Liver (tissue), 3 donors: ENCODE data around the gene KICS2.

ENCODE experiments used
- EGR1 ChIP-seq, 2 donors: IDR thresholded peaks; 2 replicates each; pipeline ENCODE4 v1.6.1; 2016 to 2018; ENCODE audit warnings: antibody characterized with exemption in 2 of 2, low read depth in 2 of 2
- JUND ChIP-seq, 2 donors: IDR thresholded peaks; 2 replicates each; pipeline ENCODE4 v1.6.1; 2016; ENCODE audit warnings: antibody characterized with exemption in 2 of 2
- RAD21 ChIP-seq, 2 donors: IDR thresholded peaks; 2 replicates each; pipeline ENCODE4 v1.6.1; 2016; ENCODE audit warnings: antibody characterized with exemption in 2 of 2, mild to moderate bottlenecking in 2 of 2
- TAF1 ChIP-seq: conservative IDR thresholded peaks from 2 replicates; pipeline ENCODE4 v1.6.1; 2016; ENCODE audit warnings: antibody characterized with exemption, mild to moderate bottlenecking
- YY1 ChIP-seq: IDR thresholded peaks from 2 replicates; pipeline ENCODE4 v1.6.1; 2016; ENCODE audit warnings: antibody characterized with exemption, mild to moderate bottlenecking
- TF ChIP-seq, protein P1 (sequence below): fragments of 150-350 bp; IDR thresholded peaks from 2 replicates; pipeline ENCODE4 v1.5.1; 2017; ENCODE audit warnings: improper control_type of control experiment, low read depth, low read length; ENCODE audit not compliant: missing input control
- TF ChIP-seq, protein P2 (sequence below): IDR thresholded peaks from 2 replicates; pipeline ENCODE4 v1.6.1; 2016; ENCODE audit warnings: antibody characterized with exemption
- TF ChIP-seq, protein P3 (sequence below): IDR thresholded peaks from 2 replicates; pipeline ENCODE4 v1.6.1; 2016; ENCODE audit warnings: antibody characterized with exemption
- TF ChIP-seq, protein P4 (sequence below): IDR thresholded peaks from 2 replicates; pipeline ENCODE4 v1.6.1; 2016; ENCODE audit warnings: antibody characterized with exemption
- donor health status: healthy.
- donor health status: healthy.

DNA sequence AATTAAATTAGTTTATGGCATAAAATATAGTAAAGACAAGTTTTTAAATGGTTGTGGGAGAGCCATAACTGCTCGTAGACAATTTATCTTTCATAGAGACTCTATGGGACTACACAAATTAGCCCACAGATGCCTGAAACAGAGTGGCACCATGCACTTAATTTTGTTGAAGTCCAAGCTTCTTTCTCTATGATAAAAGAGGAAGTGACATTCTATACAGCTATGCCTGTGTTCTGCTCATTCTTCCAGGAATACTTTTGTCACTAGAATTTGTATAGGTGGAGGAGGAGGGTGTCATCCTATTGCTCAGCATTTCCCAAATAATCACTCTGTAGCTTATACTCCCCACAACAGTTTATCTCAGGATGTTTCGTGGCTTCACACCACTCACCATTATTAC lies 43.7 kb upstream of the KICS2 start:
- TF ChIP-seq, protein P1, sequence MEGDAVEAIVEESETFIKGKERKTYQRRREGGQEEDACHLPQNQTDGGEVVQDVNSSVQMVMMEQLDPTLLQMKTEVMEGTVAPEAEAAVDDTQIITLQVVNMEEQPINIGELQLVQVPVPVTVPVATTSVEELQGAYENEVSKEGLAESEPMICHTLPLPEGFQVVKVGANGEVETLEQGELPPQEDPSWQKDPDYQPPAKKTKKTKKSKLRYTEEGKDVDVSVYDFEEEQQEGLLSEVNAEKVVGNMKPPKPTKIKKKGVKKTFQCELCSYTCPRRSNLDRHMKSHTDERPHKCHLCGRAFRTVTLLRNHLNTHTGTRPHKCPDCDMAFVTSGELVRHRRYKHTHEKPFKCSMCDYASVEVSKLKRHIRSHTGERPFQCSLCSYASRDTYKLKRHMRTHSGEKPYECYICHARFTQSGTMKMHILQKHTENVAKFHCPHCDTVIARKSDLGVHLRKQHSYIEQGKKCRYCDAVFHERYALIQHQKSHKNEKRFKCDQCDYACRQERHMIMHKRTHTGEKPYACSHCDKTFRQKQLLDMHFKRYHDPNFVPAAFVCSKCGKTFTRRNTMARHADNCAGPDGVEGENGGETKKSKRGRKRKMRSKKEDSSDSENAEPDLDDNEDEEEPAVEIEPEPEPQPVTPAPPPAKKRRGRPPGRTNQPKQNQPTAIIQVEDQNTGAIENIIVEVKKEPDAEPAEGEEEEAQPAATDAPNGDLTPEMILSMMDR: no peak
- TF ChIP-seq, protein P2, sequence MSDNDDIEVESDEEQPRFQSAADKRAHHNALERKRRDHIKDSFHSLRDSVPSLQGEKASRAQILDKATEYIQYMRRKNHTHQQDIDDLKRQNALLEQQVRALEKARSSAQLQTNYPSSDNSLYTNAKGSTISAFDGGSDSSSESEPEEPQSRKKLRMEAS: no peak
- TF ChIP-seq TAF1 (no peak), JUND (IDR thresholded peaks at IDR 0.05) (no peak), EGR1 (IDR thresholded peaks at IDR 0.05; ENCODE audit: low read depth in 2 of 2) (no peak), RAD21 (IDR thresholded peaks at IDR 0.05) (no peak), YY1 (no peak)
- TF ChIP-seq, protein P3, sequence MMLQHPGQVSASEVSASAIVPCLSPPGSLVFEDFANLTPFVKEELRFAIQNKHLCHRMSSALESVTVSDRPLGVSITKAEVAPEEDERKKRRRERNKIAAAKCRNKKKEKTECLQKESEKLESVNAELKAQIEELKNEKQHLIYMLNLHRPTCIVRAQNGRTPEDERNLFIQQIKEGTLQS: no peak
- TF ChIP-seq, protein P4, sequence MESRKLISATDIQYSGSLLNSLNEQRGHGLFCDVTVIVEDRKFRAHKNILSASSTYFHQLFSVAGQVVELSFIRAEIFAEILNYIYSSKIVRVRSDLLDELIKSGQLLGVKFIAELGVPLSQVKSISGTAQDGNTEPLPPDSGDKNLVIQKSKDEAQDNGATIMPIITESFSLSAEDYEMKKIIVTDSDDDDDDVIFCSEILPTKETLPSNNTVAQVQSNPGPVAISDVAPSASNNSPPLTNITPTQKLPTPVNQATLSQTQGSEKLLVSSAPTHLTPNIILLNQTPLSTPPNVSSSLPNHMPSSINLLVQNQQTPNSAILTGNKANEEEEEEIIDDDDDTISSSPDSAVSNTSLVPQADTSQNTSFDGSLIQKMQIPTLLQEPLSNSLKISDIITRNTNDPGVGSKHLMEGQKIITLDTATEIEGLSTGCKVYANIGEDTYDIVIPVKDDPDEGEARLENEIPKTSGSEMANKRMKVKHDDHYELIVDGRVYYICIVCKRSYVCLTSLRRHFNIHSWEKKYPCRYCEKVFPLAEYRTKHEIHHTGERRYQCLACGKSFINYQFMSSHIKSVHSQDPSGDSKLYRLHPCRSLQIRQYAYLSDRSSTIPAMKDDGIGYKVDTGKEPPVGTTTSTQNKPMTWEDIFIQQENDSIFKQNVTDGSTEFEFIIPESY: no peak
